SH-SY5Y (cell line): Measurements from ENCODE around the gene PXDC1.

Experiments
- GATA2 ChIP-seq: IDR thresholded peaks from 2 replicates; pipeline ENCODE4 v1.6.1; 2011; ENCODE audit warnings: mild to moderate bottlenecking, low read depth, low read length
- GATA3 ChIP-seq: IDR thresholded peaks from 2 replicates; pipeline ENCODE4 v1.6.1; 2011; ENCODE audit warnings: low read depth, mild to moderate bottlenecking, low read length, moderate library complexity

- TF ChIP-seq GATA3 (no peak), GATA2 (no peak)
These were observed 36.7 kb downstream of the PXDC1 start for GRCh38 chr6:3714768-3715167.
